ENCODE results near the gene ISX. TPM values are rescaled to one million over a fixed set of nuclear protein-coding genes. Genes with fewer than 3 reads are reported as not detected.
A peak's percentile ranks its signal among the peaks of the same experiment; 100 is the strongest.
"Not testable (repeated sequence)": the region's sequence is repeated elsewhere in the genome, so short reads cannot be mapped to it uniquely, and the experiment has no call there.

Gene ISX
- total and polyA plus RNA-seq, 2 donors (not counting 1 experiment from before 2014, with no cell fraction given): not detected

DNA sequence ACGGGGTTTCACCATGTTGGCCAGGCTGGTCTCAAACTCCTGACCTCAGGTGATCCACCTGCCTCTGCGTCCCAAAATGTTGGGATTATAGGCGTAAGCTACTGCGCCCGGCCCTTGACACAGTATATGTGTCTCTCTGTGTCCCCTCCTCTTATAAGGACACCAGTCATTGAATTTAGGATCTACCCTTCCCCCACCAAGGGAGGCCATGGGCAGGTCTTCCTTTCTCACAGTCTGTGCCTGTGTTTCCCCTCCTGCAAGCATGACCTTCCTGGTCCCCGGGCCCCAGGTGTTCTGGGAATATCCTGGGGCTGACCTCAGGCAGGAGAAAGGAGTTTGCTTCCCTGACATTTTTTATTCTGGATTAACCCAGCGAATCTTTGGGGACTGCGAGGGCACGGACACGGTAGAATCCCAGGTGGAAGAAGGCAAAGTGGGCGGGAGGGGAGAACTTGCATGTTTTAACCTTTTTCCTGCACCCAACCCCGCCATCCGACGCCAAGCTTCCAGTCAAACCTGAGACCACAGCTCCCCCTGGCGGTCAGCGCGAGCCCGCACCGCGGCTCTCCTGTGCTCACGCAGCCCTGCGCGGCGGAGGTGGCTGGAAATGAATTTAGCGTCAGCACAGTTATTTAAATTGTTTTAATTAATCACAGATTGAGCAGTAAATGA, 42.1 kb upstream of the ISX start:
- WGBS (ENCODE audit: insufficient coverage): 25% methylated on average over 25 of the region's 25 CpGs
- no peak overlapping the region for H3K27ac Mint-ChIP-seq
- ATAC-seq (ENCODE audit: low read depth): peak; percentile 49

DNA sequence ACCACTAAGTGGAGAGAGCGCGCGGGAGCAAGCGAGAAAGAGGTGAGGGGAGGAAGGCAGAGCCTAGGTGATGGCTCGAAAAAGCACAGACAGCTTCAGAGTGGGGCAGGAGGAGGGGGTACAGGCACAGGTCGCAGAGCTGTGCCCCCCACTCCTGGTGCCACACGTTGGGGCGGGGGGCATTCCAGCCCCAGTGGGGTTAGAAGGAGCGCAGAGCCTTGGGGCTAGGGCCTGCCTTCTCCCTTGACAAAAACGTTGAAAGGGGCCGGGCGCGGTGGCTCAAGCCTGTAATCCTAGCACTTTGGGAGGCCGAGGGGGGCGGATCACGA, 41.6 kb upstream of the ISX start:
- DNase-seq (no peak), ATAC-seq (ENCODE audit: low read depth) (no peak)
- intact Hi-C loops (cut with micrococcal nuclease): no loop called here
- Mint-ChIP-seq H3K4me3 (no peak overlapping the region), H3K4me1 (peaks cover 1% of the 10 kb centered on the region), H3K9me3 (ENCODE audit: insufficient read depth) (no peaks in the 10 kb centered on the region), H3K27ac (no peak overlapping the region), H3K27me3 (peaks cover 58% of the 10 kb centered on the region)
- Histone ChIP-seq H3K27ac (ENCODE audit: low read length in 2 of 2) (no peak overlapping the region), H3K36me3 (replicated peaks in 1 of 2; ENCODE audit: control extremely low read depth in 1 of 2, control insufficient read depth in 1 of 2, extremely low read depth in 1 of 2, insufficient read depth in 2 of 2, low read length in 1 of 2) (no peaks in the 10 kb centered on the region), H2AFZ (ENCODE audit: insufficient read depth, low read depth, low read length, poor library complexity, severe bottlenecking) (peak overlapping the region; percentile 17), H3K4me3 (ENCODE audit: control extremely low read depth in 1 of 5, extremely low read depth in 1 of 5, insufficient read depth in 1 of 5, low read depth in 2 of 5, low read length in 4 of 5) (no peak overlapping the region), H3K27me3 (replicated peaks in 1 of 4; ENCODE audit: control extremely low read depth in 1 of 4, control insufficient read depth in 3 of 4, insufficient read depth in 4 of 4, low read length in 3 of 4) (peaks cover 0 to 10% (median 3%) of the 10 kb centered on the region in 4 experiments), H3K4me2 (replicated peaks; ENCODE audit: low read depth, low read length, poor library complexity, severe bottlenecking) (no peak overlapping the region), H3K9me3 (ENCODE audit: control extremely low read depth in 1 of 3, control insufficient read depth in 2 of 3, insufficient read depth in 1 of 3, low read length in 2 of 3) (peaks cover 0 to 7% (median 0%) of the 10 kb centered on the region in 3 donors), H4K20me1 (ENCODE audit: control insufficient read depth, insufficient read depth, low read length, poor library complexity, severe bottlenecking) (no peaks in the 10 kb centered on the region), H3K4me1 (ENCODE audit: control insufficient read depth in 2 of 2, insufficient read depth in 2 of 2, low read length in 2 of 2) (peaks cover 0 to 6% of the 10 kb centered on the region in 2 donors), H3K79me2 (ENCODE audit: control insufficient read depth, insufficient read depth, low read length) (no peaks in the 10 kb centered on the region), H3K9ac (ENCODE audit: low read length) (no peak overlapping the region)
- ChIA-PET POLR2A (interaction anchor here (0.7 kb wide), 1 partner anchor 1747 kb away, joined by 6 read pairs; no protein-coding TSS in a partner anchor), CTCF (interaction anchor here (0.8 to 1.7 kb wide), 9 partner anchors 9 to 1750 kb away, joined by 3 to 8 read pairs (median 4); no protein-coding TSS in a partner anchor)
- 26% methylated on average over 12 of the region's 16 CpGs for WGBS (ENCODE audit: insufficient coverage)
- no peak for TF ChIP-seq EZH2 (IDR thresholded peaks at IDR 0.05; ENCODE audit: borderline replicate concordance, insufficient read depth, low read depth, low read length, poor library complexity, severe bottlenecking)
- TF ChIP-seq, protein P1, sequence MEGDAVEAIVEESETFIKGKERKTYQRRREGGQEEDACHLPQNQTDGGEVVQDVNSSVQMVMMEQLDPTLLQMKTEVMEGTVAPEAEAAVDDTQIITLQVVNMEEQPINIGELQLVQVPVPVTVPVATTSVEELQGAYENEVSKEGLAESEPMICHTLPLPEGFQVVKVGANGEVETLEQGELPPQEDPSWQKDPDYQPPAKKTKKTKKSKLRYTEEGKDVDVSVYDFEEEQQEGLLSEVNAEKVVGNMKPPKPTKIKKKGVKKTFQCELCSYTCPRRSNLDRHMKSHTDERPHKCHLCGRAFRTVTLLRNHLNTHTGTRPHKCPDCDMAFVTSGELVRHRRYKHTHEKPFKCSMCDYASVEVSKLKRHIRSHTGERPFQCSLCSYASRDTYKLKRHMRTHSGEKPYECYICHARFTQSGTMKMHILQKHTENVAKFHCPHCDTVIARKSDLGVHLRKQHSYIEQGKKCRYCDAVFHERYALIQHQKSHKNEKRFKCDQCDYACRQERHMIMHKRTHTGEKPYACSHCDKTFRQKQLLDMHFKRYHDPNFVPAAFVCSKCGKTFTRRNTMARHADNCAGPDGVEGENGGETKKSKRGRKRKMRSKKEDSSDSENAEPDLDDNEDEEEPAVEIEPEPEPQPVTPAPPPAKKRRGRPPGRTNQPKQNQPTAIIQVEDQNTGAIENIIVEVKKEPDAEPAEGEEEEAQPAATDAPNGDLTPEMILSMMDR (IDR thresholded peaks at IDR 0.05): peak; percentile 29

More for the DNA sequence above, 42.1 kb upstream of the ISX start:
- Histone ChIP-seq H3K79me2 (ENCODE audit: control insufficient read depth, insufficient read depth, low read length) (no peaks in the 10 kb centered on the region), H3K27ac (ENCODE audit: low read length in 2 of 2) (no peak overlapping the region), H3K36me3 (replicated peaks in 1 of 2; ENCODE audit: control extremely low read depth in 1 of 2, control insufficient read depth in 1 of 2, extremely low read depth in 1 of 2, insufficient read depth in 2 of 2, low read length in 1 of 2) (no peaks in the 10 kb centered on the region), H3K9me3 (ENCODE audit: control extremely low read depth in 1 of 3, control insufficient read depth in 2 of 3, insufficient read depth in 1 of 3, low read length in 2 of 3) (peaks cover 0 to 7% (median 0%) of the 10 kb centered on the region in 3 donors), H4K20me1 (ENCODE audit: control insufficient read depth, insufficient read depth, low read length, poor library complexity, severe bottlenecking) (no peaks in the 10 kb centered on the region), H3K9ac (ENCODE audit: low read length) (no peak overlapping the region), H3K4me2 (replicated peaks; ENCODE audit: low read depth, low read length, poor library complexity, severe bottlenecking) (no peak overlapping the region), H3K4me1 (ENCODE audit: control insufficient read depth in 2 of 2, insufficient read depth in 2 of 2, low read length in 2 of 2) (peaks cover 0 to 6% of the 10 kb centered on the region in 2 donors), H2AFZ (ENCODE audit: insufficient read depth, low read depth, low read length, poor library complexity, severe bottlenecking) (peak overlapping the region; percentile 17), H3K27me3 (replicated peaks in 1 of 4; ENCODE audit: control extremely low read depth in 1 of 4, control insufficient read depth in 3 of 4, insufficient read depth in 4 of 4, low read length in 3 of 4) (peaks cover 0 to 10% (median 3%) of the 10 kb centered on the region in 4 experiments), H3K4me3 (ENCODE audit: control extremely low read depth in 1 of 5, extremely low read depth in 1 of 5, insufficient read depth in 1 of 5, low read depth in 2 of 5, low read length in 4 of 5) (no peak overlapping the region)
- Mint-ChIP-seq H3K27me3 (peaks cover 57% of the 10 kb centered on the region), H3K4me1 (peaks cover 1% of the 10 kb centered on the region), H3K9me3 (ENCODE audit: insufficient read depth) (no peaks in the 10 kb centered on the region), H3K4me3 (no peak overlapping the region)
- ChIA-PET CTCF (interaction anchor here (0.5 to 1.7 kb wide), 10 partner anchors 9 to 1749 kb away, joined by 3 to 8 read pairs (median 4); no protein-coding TSS in a partner anchor), POLR2A (no interaction called here)
- peak; percentile 66 for DNase-seq
- no peak for TF ChIP-seq EZH2 (IDR thresholded peaks at IDR 0.05; ENCODE audit: borderline replicate concordance, insufficient read depth, low read depth, low read length, poor library complexity, severe bottlenecking)
- TF ChIP-seq, protein P1 (IDR thresholded peaks at IDR 0.05): peak; percentile 87
- intact Hi-C loops (cut with micrococcal nuclease): no loop called here

DNA sequence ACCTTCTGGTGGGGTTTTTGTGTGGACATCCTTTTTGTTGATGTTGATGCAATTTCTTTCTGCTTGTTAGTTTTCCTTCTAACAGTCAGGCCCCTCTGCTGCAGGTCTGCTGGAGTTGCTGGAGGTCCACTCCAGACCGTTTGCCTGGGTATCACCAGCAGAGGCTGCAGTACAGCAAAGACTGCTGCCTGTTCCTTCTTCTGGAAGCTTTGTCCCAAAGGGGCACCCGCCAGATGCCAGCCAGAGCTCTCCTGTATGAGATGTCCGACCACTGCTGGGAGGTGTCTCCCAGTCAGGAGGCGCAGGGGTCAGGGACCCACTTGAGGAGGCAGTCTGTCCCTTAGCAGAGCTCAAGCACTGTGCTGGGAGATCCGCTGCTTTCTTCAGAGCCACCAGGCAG, 35.8 kb upstream of the ISX start:
- not testable (repeated sequence) for H3K9me3 Mint-ChIP-seq (ENCODE audit: insufficient read depth); H3K4me3 ChIP-seq (ENCODE audit: control extremely low read depth in 1 of 5, extremely low read depth in 1 of 5, insufficient read depth in 1 of 5, low read depth in 2 of 5, low read length in 4 of 5)
- CTCF ChIA-PET: interaction anchor here (0.6 kb wide), 1 partner anchor 14 kb away, joined by 3 read pairs; no protein-coding TSS in a partner anchor

More for the DNA sequence above, 35.8 kb upstream of the ISX start:
- H3K36me3 ChIP-seq (replicated peaks in 1 of 2; ENCODE audit: control extremely low read depth in 1 of 2, control insufficient read depth in 1 of 2, extremely low read depth in 1 of 2, insufficient read depth in 2 of 2, low read length in 1 of 2); POLR2A ChIA-PET; H3K27ac Mint-ChIP-seq; H3K9me3 ChIP-seq (ENCODE audit: control extremely low read depth in 1 of 3, control insufficient read depth in 2 of 3, insufficient read depth in 1 of 3, low read length in 2 of 3); H2AFZ ChIP-seq (ENCODE audit: insufficient read depth, low read depth, low read length, poor library complexity, severe bottlenecking); H4K20me1 ChIP-seq (ENCODE audit: control insufficient read depth, insufficient read depth, low read length, poor library complexity, severe bottlenecking); H3K4me2 ChIP-seq (replicated peaks; ENCODE audit: low read depth, low read length, poor library complexity, severe bottlenecking); H3K4me3 Mint-ChIP-seq; H3K4me1 Mint-ChIP-seq; ATAC-seq (ENCODE audit: low read depth); H3K4me1 ChIP-seq (ENCODE audit: control insufficient read depth in 2 of 2, insufficient read depth in 2 of 2, low read length in 2 of 2); H3K79me2 ChIP-seq (ENCODE audit: control insufficient read depth, insufficient read depth, low read length); H3K27ac ChIP-seq (ENCODE audit: low read length in 2 of 2); H3K9ac ChIP-seq (ENCODE audit: low read length); intact Hi-C loops (cut with micrococcal nuclease); DNase-seq: not testable (repeated sequence)
- H3K27me3 Mint-ChIP-seq: peaks cover 48% of the 10 kb centered on the region
- peaks cover 0 to 10% (median 2%) of the 10 kb centered on the region in 4 experiments for H3K27me3 ChIP-seq (replicated peaks in 1 of 4; ENCODE audit: control extremely low read depth in 1 of 4, control insufficient read depth in 3 of 4, insufficient read depth in 4 of 4, low read length in 3 of 4)
- WGBS (ENCODE audit: insufficient coverage): 84% methylated on average over 5 of the region's 5 CpGs
